ENCODE measurements around the gene STARD10. TPM values are rescaled to one million over a fixed set of nuclear protein-coding genes. Genes with fewer than 3 reads are reported as not detected.
"Not testable (repeated sequence)": the region's sequence is repeated elsewhere in the genome, so short reads cannot be mapped to it uniquely, and the experiment has no call there.

STARD10 gene
- total RNA-seq, 2 experiments from 2014 or later, result 10.4 to 12.9 TPM

DNA sequence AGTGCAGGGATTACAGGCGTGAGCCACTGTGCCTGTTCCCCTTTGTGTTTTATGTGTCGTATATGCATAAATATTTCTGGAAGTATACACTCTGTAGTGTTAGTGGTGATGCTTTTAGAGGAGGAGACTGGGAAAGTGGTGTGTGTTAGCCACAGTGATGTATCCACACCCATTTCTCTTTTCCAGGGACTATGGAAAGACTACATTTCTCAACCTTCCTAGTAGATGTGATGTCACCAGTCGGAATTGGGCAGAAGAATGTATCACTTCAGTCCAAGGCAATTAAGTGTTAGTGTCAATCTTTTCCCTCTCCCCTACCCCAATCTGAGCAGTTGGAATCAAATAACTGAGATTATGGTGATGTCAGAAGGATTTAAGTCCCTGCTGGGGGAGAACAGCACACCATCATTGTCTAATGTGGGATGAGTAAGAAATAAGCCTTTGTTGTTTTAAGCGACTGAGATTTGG is 14.5 kb upstream of the STARD10 start:
- no peaks in the 10 kb centered on the region for H3K9me3 ChIP-seq (ENCODE audit: low read length)
- no peaks in the 10 kb centered on the region for H3K9me2 ChIP-seq (ENCODE audit: insufficient read depth, low read length)
- DNase-seq (ENCODE audit: low spot score), result no peak
- H4K20me1 ChIP-seq (ENCODE audit: insufficient read depth, low read length), result peaks cover 4% of the 10 kb centered on the region; the same call in 1 of the 2 replicates
- TF ChIP-seq EZH2phosphoT487 (IDR thresholded peaks at IDR 0.05; ENCODE audit: borderline replicate concordance, low read depth, low read length), result no peak
- no peak for TF ChIP-seq CTCF (conservative IDR thresholded peaks at IDR 0.05; ENCODE audit: low read length)
- H3K4me1 ChIP-seq (ENCODE audit: insufficient read depth, low read length, poor library complexity, severe bottlenecking), result peaks cover 14% of the 10 kb centered on the region
- peaks cover 39% of the 10 kb centered on the region for H3K36me3 ChIP-seq (ENCODE audit: insufficient read depth, low read length)
- H3K27ac ChIP-seq (ENCODE audit: low read depth, low read length, poor library complexity, severe bottlenecking), result no peak overlapping the region
- BruUV-seq (replicated peaks), result no TSS peak
- ChIA-PET POLR2A (no interaction called here), CTCF (ENCODE audit: unreplicated experiment) (no interaction called here)
- H3K4me2 ChIP-seq (ENCODE audit: low read length), result no peak overlapping the region
- H3K79me2 ChIP-seq (ENCODE audit: insufficient read depth, low read depth, low read length), result peaks cover 19% of the 10 kb centered on the region
- no peak overlapping the region for H3K4me3 ChIP-seq (ENCODE audit: low read depth, low read length, poor library complexity, severe bottlenecking)
- intact Hi-C loops (cut with micrococcal nuclease; ENCODE audit: unreplicated experiment), result no loop called here
- H2AFZ ChIP-seq (ENCODE audit: low read length), result no peak overlapping the region

DNA sequence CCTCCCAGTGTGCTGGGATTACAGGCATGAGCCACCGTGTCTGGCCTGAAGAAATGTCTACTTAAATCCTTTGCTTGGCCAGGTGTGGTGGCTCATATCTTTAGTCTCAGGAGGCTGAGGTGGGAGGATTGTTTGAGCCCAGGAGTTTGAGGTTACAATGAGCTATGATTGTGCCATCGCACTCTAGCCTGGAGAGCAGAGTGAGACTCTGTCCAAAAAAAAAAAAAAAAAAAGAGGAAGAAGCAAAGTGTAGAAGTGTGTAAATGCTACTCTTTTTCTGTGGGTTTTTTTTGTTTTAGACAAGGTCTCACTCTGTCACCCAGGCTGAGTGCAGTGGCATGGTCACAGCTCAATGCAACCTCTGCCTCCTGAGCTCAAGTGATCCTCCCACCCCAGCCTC is 13.9 kb upstream of the STARD10 start:
- Histone ChIP-seq H4K20me1 (ENCODE audit: insufficient read depth, low read length) (peaks cover 4% of the 10 kb centered on the region; the same call in 1 of the 2 replicates), H3K36me3 (ENCODE audit: insufficient read depth, low read length) (peaks cover 39% of the 10 kb centered on the region), H2AFZ (ENCODE audit: low read length) (no peak overlapping the region), H3K4me2 (ENCODE audit: low read length) (no peak overlapping the region), H3K9me2 (ENCODE audit: insufficient read depth, low read length) (no peaks in the 10 kb centered on the region), H3K27ac (ENCODE audit: low read depth, low read length, poor library complexity, severe bottlenecking) (no peak overlapping the region), H3K4me1 (ENCODE audit: insufficient read depth, low read length, poor library complexity, severe bottlenecking) (peaks cover 14% of the 10 kb centered on the region), H3K9me3 (ENCODE audit: low read length) (no peaks in the 10 kb centered on the region), H3K79me2 (ENCODE audit: insufficient read depth, low read depth, low read length) (peaks cover 14% of the 10 kb centered on the region), H3K4me3 (ENCODE audit: low read depth, low read length, poor library complexity, severe bottlenecking) (no peak overlapping the region)
- intact Hi-C loops (cut with micrococcal nuclease; ENCODE audit: unreplicated experiment), result no loop called here
- TF ChIP-seq EZH2phosphoT487 (IDR thresholded peaks at IDR 0.05; ENCODE audit: borderline replicate concordance, low read depth, low read length) (no peak), CTCF (conservative IDR thresholded peaks at IDR 0.05; ENCODE audit: low read length) (no peak)
- CTCF ChIA-PET (ENCODE audit: unreplicated experiment), result interaction anchor here (0.6 kb wide), 1 partner anchor 437 kb away, joined by 3 read pairs; no protein-coding TSS in a partner anchor
- DNase-seq (ENCODE audit: low spot score), result no peak
- POLR2A ChIA-PET, result interaction anchor here (0.6 to 0.9 kb wide), 2 partner anchors 8 to 598 kb away, joined by 3 to 5 read pairs; no protein-coding TSS in a partner anchor
- BruUV-seq (replicated peaks), result no TSS peak

GRCh38 chr11:72807021-72807693 is 13.3 kb upstream of the STARD10 start:
- no peak overlapping the region for H3K27ac ChIP-seq (ENCODE audit: low read depth, low read length, poor library complexity, severe bottlenecking)
- peaks cover 7% of the 10 kb centered on the region for H3K79me2 ChIP-seq (ENCODE audit: insufficient read depth, low read depth, low read length)
- no peak overlapping the region for H3K4me2 ChIP-seq (ENCODE audit: low read length)
- ChIA-PET POLR2A (interaction anchor here (0.6 to 0.9 kb wide), 2 partner anchors 9 to 597 kb away, joined by 3 to 5 read pairs; no protein-coding TSS in a partner anchor), CTCF (ENCODE audit: unreplicated experiment) (interaction anchor here (0.6 kb wide), 1 partner anchor 438 kb away, joined by 3 read pairs; no protein-coding TSS in a partner anchor)
- DNase-seq (ENCODE audit: low spot score), result no peak
- TF ChIP-seq CTCF (conservative IDR thresholded peaks at IDR 0.05; ENCODE audit: low read length) (no peak), EZH2phosphoT487 (IDR thresholded peaks at IDR 0.05; ENCODE audit: borderline replicate concordance, low read depth, low read length) (no peak)
- no peak overlapping the region for H3K4me3 ChIP-seq (ENCODE audit: low read depth, low read length, poor library complexity, severe bottlenecking)
- no peaks in the 10 kb centered on the region for H4K20me1 ChIP-seq (ENCODE audit: insufficient read depth, low read length)
- peaks cover 39% of the 10 kb centered on the region for H3K36me3 ChIP-seq (ENCODE audit: insufficient read depth, low read length)
- H3K4me1 ChIP-seq (ENCODE audit: insufficient read depth, low read length, poor library complexity, severe bottlenecking), result peaks cover 10% of the 10 kb centered on the region
- H3K9me2 ChIP-seq (ENCODE audit: insufficient read depth, low read length), result no peaks in the 10 kb centered on the region
- BruUV-seq (replicated peaks), result no TSS peak
- H2AFZ ChIP-seq (ENCODE audit: low read length), result no peak overlapping the region
- H3K9me3 ChIP-seq (ENCODE audit: low read length), result no peaks in the 10 kb centered on the region
- intact Hi-C loops (cut with micrococcal nuclease; ENCODE audit: unreplicated experiment), result no loop called here

DNA sequence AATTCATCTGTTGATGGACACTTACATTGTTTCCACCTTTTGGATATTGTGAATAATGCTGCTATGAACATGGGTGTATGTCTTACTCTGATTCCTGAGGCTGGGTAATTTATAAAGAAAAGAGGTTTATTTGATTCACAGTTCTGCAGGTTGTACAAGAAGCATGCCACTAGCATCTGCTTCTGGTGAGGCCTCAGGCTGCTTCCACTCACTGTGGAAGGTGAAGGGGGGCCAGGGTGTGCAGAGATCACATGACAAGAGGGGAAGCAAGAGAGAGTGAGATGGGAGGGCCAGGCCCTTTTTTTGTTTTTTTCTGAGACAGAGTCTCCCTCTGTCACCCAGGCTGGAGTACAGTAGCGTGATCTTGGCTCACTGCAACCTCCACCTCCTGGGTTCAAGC is 12.5 kb upstream of the STARD10 start:
- H2AFZ ChIP-seq (ENCODE audit: low read length); CTCF ChIA-PET (ENCODE audit: unreplicated experiment); intact Hi-C loops (cut with micrococcal nuclease; ENCODE audit: unreplicated experiment); H3K4me2 ChIP-seq (ENCODE audit: low read length); H3K79me2 ChIP-seq (ENCODE audit: insufficient read depth, low read depth, low read length); H3K4me3 ChIP-seq (ENCODE audit: low read depth, low read length, poor library complexity, severe bottlenecking); H3K9me3 ChIP-seq (ENCODE audit: low read length); DNase-seq (ENCODE audit: low spot score); H3K27ac ChIP-seq (ENCODE audit: low read depth, low read length, poor library complexity, severe bottlenecking); H3K4me1 ChIP-seq (ENCODE audit: insufficient read depth, low read length, poor library complexity, severe bottlenecking); POLR2A ChIA-PET; H3K9me2 ChIP-seq (ENCODE audit: insufficient read depth, low read length); H4K20me1 ChIP-seq (ENCODE audit: insufficient read depth, low read length); BruUV-seq (replicated peaks): not testable (repeated sequence)
- H3K36me3 ChIP-seq (ENCODE audit: insufficient read depth, low read length), result peaks cover 32% of the 10 kb centered on the region

Data from OCI-LY7 (cell line).